Lung (tissue), 12 donors: Measurements from ENCODE around the gene ZNF358. TPM values are rescaled to one million over a fixed set of nuclear protein-coding genes. Genes with fewer than 3 reads are reported as not detected.

Experiments used
- ATAC-seq: fragments of 200-7000 bp; cut with Tn5 transposase; one replicate; pipeline ENCODE4 v1.9.1; 2020; ENCODE audit warnings: moderate number of reproducible peaks; ENCODE audit not compliant: insufficient read depth, low FRiP score
- DNase-seq, 3 donors: peaks; one replicate each; pipeline ENCODE4 v3.0.0-alpha.2; 2013 to 2017
- H3K27ac ChIP-seq, 2 donors: one replicate each; pipeline ENCODE4 v1.5.1; 2013; ENCODE audit warnings: mild to moderate bottlenecking in 2 of 2, moderate library complexity in 2 of 2, control low read depth in 1 of 2, inconsistent platforms in 1 of 2, low read depth in 1 of 2, low read length in 1 of 2
- H3K27me3 ChIP-seq, 3 donors: one replicate each; pipeline ENCODE4 v1.5.1; 2013; ENCODE audit warnings: low read length in 2 of 3; ENCODE audit not compliant: control insufficient read depth in 3 of 3, insufficient read depth in 3 of 3
- H3K36me3 ChIP-seq, 4 donors: one replicate each; pipeline ENCODE4 v1.5.1; 2013; ENCODE audit warnings: low read length in 4 of 4, mild to moderate bottlenecking in 1 of 4, moderate library complexity in 1 of 4; ENCODE audit not compliant: control insufficient read depth in 4 of 4, insufficient read depth in 4 of 4
- H3K4me1 ChIP-seq, 5 donors: one replicate each; pipeline ENCODE4 v1.5.1; 2013; ENCODE audit warnings: low read length in 5 of 5, mild to moderate bottlenecking in 2 of 5, moderate library complexity in 1 of 5; ENCODE audit not compliant: control insufficient read depth in 5 of 5, insufficient read depth in 5 of 5
- H3K4me3 ChIP-seq: one replicate; pipeline ENCODE4 v1.5.1; 2013; ENCODE audit warnings: mild to moderate bottlenecking, control low read depth, moderate library complexity
- H3K9ac ChIP-seq, 2 donors: one replicate each; pipeline ENCODE4 v1.5.1; 2013; ENCODE audit warnings: low read length in 2 of 2, control low read depth in 1 of 2; ENCODE audit not compliant: insufficient read depth in 1 of 2
- H3K9me3 ChIP-seq, 4 donors: one replicate each; pipeline ENCODE4 v1.5.1; 2013; ENCODE audit warnings: low read length in 3 of 4, mild to moderate bottlenecking in 1 of 4, moderate library complexity in 1 of 4; ENCODE audit not compliant: control insufficient read depth in 4 of 4, insufficient read depth in 3 of 4
- CTCF ChIP-seq: IDR thresholded peaks from 2 replicates; pipeline ENCODE4 v1.5.1; 2012; ENCODE audit warnings: mild to moderate bottlenecking; ENCODE audit errors: control extremely low read depth, extremely low read depth
- WGBS, 2 donors: extraction: QIAGEN DNeasy Blood & Tissue Kit; methylation state at CpG; one replicate each; pipeline ENCODE4 v1.1.7; 2013; 5-methylcytosine and 5-hydroxymethylcytosine counted together
- polyA plus RNA-seq, 2 donors: library from polyadenylated mRNA; stranded (reverse); fragments of 200-250 nt; gene quantifications; one replicate each; pipeline ENCODE4 v1.2.1, GENCODE V29; 2013
- total RNA-seq, 2 donors: library from RNA; depleted of rRNA in 1 of 2; stranded (reverse); fragments of >200 nt in 1 of 2; gene quantifications; one replicate each; pipeline ENCODE4 v1.2.1, GENCODE V29; 2014 to 2021
- donor health status: control.
- donor health status: control.
- donor health status: Bipolar disorder and iron deficiency.
- donor health status: healthy.
- donor health status: DM: yes; HTN: yes; CAD: no.

ZNF358 gene
- total and polyA plus RNA-seq, 4 donors, result 24.2 to 71.8 (median 34.7) TPM

GRCh38 chr19:7541828-7542443, 26.0 kb downstream of the ZNF358 start:
- no peaks in the 10 kb centered on the region for H3K27me3 ChIP-seq
- H3K4me3 ChIP-seq, result no peak overlapping the region
- H3K4me1 ChIP-seq, result peaks cover 0 to 2% (median 0%) of the 10 kb centered on the region in 5 donors
- H3K9me3 ChIP-seq, result no peaks in the 10 kb centered on the region
- TF ChIP-seq CTCF, result no peak
- peaks cover 6 to 55% (median 11%) of the 10 kb centered on the region in 4 donors for H3K36me3 ChIP-seq
- no peak overlapping the region for H3K9ac ChIP-seq
- 95 to 96% methylated on average over 11 of the region's 11 CpGs for WGBS, 2 donors
- DNase-seq, result no peak
- no peak for ATAC-seq
- H3K27ac ChIP-seq, result no peak overlapping the region

DNA sequence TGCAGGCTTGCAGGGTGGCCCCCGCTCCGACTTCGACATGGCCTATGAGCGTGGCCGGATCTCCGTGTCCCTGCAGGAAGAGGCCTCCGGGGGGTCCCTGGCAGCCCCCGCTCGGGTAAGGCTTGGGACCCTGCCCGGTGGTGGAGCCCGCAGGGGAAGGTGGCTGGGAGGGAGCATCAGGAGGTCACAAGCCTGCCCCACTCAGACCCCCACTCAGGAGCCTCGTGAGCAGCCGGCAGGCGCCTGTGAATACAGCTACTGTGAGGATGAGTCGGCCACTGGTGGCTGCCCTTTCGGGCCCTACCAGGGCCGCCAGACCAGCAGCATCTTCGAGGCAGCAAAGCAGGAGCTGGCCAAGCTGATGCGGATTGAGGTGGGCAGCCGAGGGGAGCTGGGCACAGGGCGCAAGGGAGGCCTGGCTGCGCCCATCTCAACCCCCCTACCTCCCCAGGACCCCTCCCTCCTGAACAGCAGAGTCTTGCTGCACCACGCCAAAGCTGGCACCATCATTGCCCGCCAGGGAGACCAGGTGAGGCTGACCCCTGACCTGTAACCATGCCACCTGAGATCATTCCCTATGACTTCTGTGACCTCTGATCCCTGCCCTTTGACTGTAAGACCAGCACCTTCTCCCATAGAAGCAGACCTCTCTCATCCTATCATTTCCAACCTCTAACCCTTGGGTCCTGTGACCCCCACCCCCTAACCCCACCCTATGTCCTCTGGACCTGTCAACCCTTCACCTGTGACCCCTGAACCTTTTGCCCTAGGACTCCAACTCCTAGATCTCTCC, 26.8 kb downstream of the ZNF358 start:
- peak overlapping the region in 1 of 2 donors; percentile 69 for H3K27ac ChIP-seq
- 95 to 97% methylated on average over 24 of the region's 24 CpGs for WGBS, 2 donors
- H3K9me3 ChIP-seq, result no peaks in the 10 kb centered on the region
- no peak for TF ChIP-seq CTCF
- ATAC-seq (no peak), DNase-seq (no peak)
- peaks cover 6 to 49% (median 11%) of the 10 kb centered on the region in 4 donors for H3K36me3 ChIP-seq
- no peak overlapping the region for H3K4me3 ChIP-seq
- no peaks in the 10 kb centered on the region for H3K27me3 ChIP-seq
- no peaks in the 10 kb centered on the region for H3K4me1 ChIP-seq
- no peak overlapping the region for H3K9ac ChIP-seq

- H3K9ac ChIP-seq, result no peak overlapping the region
- WGBS, 2 donors, result 32 to 63% methylated on average over 3 of the region's 3 CpGs
- H3K4me3 ChIP-seq, result no peak overlapping the region
- no peaks in the 10 kb centered on the region for H3K4me1 ChIP-seq
- DNase-seq (no peak), ATAC-seq (peak; percentile 37)
- H3K27ac ChIP-seq, result peak overlapping the region in 1 of 2 donors; percentile 39
- no peak for TF ChIP-seq CTCF
- peaks cover 6 to 46% (median 9%) of the 10 kb centered on the region in 4 donors for H3K36me3 ChIP-seq
- H3K27me3 ChIP-seq, result no peaks in the 10 kb centered on the region
- no peaks in the 10 kb centered on the region for H3K9me3 ChIP-seq
Measured at GRCh38 chr19:7544626-7545025, 28.7 kb downstream of the ZNF358 start.
